ENCODE measurements around the gene CLASP1.

CLASP1 gene

DNA sequence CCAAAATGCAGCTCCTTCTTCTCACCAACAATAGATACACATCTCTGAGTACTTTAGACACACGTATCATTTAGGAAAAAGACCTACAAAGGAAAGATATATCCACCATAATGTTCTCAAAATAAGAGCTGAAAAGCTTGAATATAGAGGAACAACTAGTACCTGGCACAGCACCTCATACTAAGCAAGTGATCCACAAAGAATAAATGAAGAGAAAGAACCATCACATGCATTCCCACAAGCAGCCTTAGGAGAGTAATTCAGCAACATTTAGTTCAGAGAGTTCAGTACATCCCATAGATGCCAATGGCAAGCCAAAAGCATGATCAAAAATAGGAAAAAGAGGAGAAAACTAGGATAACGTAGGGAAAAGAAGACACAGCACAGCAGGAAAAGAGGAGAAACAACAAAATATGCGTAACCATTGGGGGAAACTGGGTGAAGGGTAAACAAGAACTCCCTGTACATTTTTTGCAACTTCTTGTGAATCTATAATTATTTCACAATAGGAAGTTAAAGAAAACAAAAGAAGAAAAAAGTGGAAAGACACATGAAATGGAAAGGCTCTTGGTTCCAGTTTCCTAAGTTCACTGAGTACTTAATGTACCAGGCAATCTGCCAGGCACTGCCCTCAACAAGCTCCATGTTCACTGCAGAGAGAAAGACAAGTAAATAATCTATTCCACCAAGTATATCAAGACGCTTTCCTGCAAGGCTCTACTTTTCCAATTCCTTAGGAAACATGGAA lies 22.3 kb downstream of the CLASP1 start:
- in situ Hi-C loops (cut with HindIII; ENCODE audit: low sequenced_read_pairs), result no loop called here

DNA sequence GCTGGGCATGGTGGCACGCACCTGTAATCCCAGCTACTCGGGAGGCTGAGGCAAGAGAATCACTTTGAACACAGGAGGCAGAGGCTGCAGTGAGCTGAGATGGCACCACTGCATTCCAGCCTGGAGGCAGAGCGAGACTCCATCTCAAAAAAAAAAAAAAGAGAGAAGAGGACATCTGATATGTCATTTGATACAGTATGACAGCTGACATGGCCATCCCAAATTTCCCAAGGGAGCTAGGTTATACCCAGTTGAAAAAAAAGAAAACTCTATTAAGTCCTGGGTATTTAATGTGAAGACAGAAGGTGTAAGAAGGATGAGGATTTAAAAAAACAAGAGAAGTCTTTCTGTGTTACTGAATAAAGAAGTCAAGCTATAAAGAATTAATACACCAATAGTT lies 23.3 kb downstream of the CLASP1 start:
- in situ Hi-C loops (cut with HindIII; ENCODE audit: low sequenced_read_pairs), result no loop called here

DNA sequence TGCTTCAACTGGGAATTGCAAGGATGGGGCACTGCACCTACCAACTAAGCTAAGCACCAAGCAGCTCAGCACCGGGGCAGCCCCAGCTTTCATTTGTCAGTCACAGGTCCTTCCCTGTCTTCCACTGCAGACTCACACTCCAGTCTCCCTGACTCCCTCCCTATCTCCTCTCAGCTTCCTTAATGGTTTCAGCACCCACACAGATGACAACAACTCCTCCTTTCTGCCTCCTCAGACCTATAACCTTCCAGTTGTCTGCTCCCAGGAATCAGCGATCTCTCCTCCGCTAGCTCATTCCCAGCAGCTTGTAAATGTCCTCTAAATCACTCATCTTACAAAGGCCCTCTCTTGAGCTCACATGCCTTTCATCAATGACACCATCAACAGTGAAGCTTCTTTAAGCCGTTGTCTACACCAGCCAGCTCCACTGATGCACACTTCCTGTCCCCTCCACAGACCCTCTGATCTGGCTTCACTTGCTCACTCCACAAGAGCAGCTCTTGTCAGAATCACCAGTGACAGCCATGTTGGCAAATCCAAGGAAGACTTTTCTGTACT lies 32.1 kb downstream of the CLASP1 start:
- in situ Hi-C loops (cut with HindIII; ENCODE audit: low sequenced_read_pairs), result loop anchor here (5.0 to 10.0 kb wide), 2 partner anchors 82 to 120 kb away; partner anchors contain the start of genes NIFK and RNU4ATAC

- in situ Hi-C loops (cut with HindIII; ENCODE audit: low sequenced_read_pairs), result loop anchor here (10.0 kb wide), 1 partner anchor 79 kb away; the partner anchor contains the start of gene RNU4ATAC
Observed at GRCh38 chr2:121613774-121614173, 35.5 kb downstream of the CLASP1 start.

- in situ Hi-C loops (cut with HindIII; ENCODE audit: low sequenced_read_pairs), result loop anchor here (10.0 kb wide), 1 partner anchor 78 kb away; the partner anchor contains the start of gene RNU4ATAC
Observed at GRCh38 chr2:121613152-121613551, 36.1 kb downstream of the CLASP1 start.

DNA sequence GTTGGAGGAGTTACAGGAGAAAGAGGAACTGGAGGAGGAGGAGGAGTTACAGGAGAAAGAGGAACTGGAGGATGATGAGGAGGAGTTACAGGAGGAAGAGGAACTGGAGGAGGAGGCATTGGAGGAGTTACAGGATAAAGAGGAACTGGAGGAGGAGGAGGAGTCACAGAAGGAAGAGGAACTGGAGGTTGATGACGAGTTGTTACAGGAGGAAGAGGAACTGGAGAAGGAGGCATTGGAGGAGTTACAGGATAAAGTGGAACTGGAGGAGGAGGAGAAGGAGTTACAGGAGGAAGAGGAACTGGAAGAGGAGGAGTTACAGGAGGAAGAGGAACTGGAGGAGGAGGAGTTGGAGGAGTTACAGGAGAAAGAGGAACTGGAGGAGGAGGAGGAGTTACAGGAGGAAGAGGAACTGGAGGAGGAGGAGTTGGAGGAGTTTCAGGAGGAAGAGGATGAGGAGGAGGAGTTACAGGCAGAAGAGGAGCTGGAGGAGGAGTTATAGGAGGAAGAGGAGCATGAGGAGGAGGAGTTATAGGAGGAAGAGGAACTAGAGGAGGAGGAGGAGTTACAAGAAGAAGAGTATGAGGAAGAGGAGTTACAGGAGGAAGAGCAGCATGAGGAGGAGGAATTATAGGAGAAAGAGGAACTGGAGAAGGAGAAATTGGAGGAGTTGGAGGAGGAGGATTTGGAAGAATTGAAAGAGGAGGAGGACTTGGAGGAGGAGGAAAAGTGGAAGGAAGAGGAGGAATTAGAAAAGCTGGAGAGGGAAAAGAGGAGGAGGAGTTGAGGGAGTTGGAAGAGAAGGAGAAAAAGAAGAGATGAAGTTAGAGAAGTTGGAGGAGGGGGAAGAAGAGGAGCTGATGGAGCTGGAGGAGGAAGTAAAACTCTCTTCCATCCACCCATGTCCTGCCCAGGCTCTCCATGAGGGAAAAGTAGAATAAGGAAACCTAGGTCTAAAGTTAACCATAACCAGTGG lies 37.2 kb downstream of the CLASP1 start:
- in situ Hi-C loops (cut with HindIII; ENCODE audit: low sequenced_read_pairs), result loop anchor here (10.0 kb wide), 1 partner anchor 77 kb away; the partner anchor contains the start of gene RNU4ATAC

DNA sequence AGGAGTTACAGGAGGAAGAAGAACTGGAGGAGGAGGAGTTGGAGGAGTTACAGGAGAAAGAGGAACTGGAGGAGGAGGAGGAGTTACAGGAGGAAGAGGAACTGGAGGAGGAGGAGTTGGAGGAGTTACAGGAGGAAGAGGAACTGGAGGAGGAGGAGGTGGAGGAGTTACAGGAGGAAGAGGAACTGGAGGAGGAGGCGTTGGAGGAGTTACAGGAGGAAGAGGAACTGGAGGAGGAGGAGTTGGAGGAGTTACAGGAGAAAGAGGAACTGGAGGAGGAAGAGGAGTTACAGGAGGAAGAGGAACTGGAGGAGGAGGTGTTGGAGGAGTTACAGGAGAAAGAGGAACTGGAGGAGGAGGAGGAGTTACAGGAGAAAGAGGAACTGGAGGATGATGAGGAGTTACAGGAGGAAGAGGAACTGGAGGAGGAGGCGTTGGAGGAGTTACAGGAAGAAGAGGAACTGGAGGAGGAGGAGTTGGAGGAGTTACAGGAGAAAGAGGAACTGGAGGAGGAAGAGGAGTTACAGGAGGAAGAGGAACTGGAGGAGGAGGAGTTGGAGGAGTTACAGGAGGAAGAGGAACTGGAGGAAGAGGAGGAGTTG lies 38.1 kb downstream of the CLASP1 start:
- in situ Hi-C loops (cut with HindIII; ENCODE audit: low sequenced_read_pairs), result loop anchor here (10.0 kb wide), 1 partner anchor 76 kb away; the partner anchor contains the start of gene RNU4ATAC

DNA sequence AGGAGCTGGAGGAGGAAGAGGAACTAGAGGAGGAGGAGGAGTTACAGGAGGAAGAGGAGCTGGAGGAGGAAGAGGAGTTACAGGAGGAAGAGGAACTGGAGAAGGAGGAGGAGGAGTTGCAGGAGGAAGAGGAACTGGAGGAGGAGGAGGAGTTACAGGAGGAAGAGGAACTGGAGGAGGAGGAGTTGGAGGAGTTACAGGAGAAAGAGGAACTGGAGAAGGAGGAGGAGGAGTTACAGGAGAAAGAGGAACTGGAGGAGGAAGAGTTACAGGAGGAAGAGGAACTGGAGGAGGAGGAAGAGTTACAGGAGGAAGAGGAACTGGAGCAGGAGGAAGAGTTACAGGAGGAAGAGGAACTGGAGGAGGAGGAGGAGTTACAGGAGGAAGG lies 38.8 kb downstream of the CLASP1 start:
- in situ Hi-C loops (cut with HindIII; ENCODE audit: low sequenced_read_pairs), result loop anchor here (10.0 kb wide), 1 partner anchor 76 kb away; the partner anchor contains the start of gene RNU4ATAC

GRCh38 chr2:121608967-121609366 lies 40.3 kb downstream of the CLASP1 start:
- in situ Hi-C loops (cut with HindIII; ENCODE audit: low sequenced_read_pairs), result no loop called here

DNA sequence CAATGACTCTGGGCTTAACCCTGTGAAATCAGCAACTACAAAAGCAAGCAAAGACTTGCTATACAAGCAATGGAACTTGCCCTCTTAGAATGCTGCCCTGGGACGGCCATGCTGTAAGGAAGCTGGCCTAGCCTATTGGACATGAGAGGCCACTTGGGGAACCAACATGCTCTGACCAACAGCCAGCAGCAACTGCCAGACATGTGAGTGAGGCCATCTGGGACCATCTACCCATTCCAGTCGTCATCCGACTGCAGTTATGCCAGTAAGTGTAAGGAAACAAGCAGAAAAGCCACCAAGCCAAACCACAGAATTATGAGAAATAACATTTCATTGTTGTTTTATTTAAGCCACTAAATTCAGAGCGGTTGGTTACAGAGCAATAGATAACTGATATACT lies 40.9 kb downstream of the CLASP1 start:
- in situ Hi-C loops (cut with HindIII; ENCODE audit: low sequenced_read_pairs), result no loop called here

GRCh38 chr2:121605820-121606733 lies 43.2 kb downstream of the CLASP1 start:
- in situ Hi-C loops (cut with HindIII; ENCODE audit: low sequenced_read_pairs), result no loop called here

DNA sequence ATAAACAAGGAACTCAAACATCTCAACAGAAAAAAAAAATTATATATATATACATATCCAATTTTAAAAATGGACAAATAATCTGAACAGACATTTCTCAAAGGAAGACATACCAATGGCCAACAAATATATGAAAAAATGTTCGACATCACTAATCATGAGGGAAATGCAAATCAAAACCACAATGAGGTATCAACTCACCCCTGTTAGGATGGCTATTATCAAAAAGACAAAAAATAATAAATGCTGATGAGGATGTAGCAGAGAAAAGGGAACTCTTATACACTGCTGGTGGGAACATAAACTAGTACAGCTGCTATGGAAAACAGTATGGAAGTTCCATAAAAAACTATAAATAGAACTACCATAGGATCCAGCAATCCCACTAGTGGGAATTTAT lies 46.1 kb downstream of the CLASP1 start:
- in situ Hi-C loops (cut with HindIII; ENCODE audit: low sequenced_read_pairs), result no loop called here

GRCh38 chr2:121599963-121600651 lies 49.2 kb downstream of the CLASP1 start:
- in situ Hi-C loops (cut with HindIII; ENCODE audit: low sequenced_read_pairs), result no loop called here

DNA sequence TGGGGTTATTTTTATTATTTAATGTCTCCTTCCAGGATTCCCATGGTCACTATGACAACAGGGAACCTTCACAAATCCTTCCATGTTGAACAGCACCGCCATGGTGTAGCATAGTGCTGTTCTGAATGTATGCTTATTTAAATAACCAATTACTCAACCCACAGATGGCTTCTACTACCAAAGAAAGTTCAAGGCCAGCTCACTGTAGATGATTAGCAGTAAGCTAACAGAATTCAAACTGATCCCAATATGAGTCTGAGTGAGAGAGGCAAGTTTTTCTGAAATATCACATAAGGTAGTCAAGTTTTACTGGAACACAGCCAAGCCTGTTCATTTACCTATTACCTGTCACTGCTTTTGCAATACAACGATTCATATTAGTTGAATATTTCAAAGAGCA lies 51.2 kb downstream of the CLASP1 start:
- in situ Hi-C loops (cut with HindIII; ENCODE audit: low sequenced_read_pairs), result no loop called here

GRCh38 chr2:121596221-121597080 lies 52.8 kb downstream of the CLASP1 start:
- in situ Hi-C loops (cut with HindIII; ENCODE audit: low sequenced_read_pairs), result no loop called here

- in situ Hi-C loops (cut with HindIII; ENCODE audit: low sequenced_read_pairs), result no loop called here
Observed at GRCh38 chr2:121595012-121595891, 54.0 kb downstream of the CLASP1 start.

GRCh38 chr2:121591199-121591598 lies 58.1 kb downstream of the CLASP1 start:
- in situ Hi-C loops (cut with HindIII; ENCODE audit: low sequenced_read_pairs), result no loop called here

All from endothelial cell of hepatic sinusoid (primary cell).